Adipocyte (in vitro differentiated cells): Measurements from ENCODE around the gene ASTN2.

Source experiments
- DNase-seq: peaks from one replicate; pipeline ENCODE4 v3.0.0-alpha.2; 2015; ENCODE audit warnings: low read depth
- H3K27me3 ChIP-seq: replicated peaks from 2 replicates; pipeline ENCODE4 v1.7.0; 2013; ENCODE audit warnings: mild to moderate bottlenecking, low read length, moderate library complexity; ENCODE audit not compliant: control insufficient read depth, insufficient read depth
- H3K36me3 ChIP-seq: 2 replicates; pipeline ENCODE4 v1.7.0; 2013; ENCODE audit warnings: low read length, mild to moderate bottlenecking, moderate library complexity; ENCODE audit not compliant: control insufficient read depth, insufficient read depth, severe bottlenecking
- H3K4me1 ChIP-seq: 2 replicates; pipeline ENCODE4 v1.7.0; 2013; ENCODE audit warnings: mild to moderate bottlenecking, low read length, moderate library complexity; ENCODE audit not compliant: control insufficient read depth, insufficient read depth
- H3K4me3 ChIP-seq: 2 replicates; pipeline ENCODE4 v1.7.0; 2013; ENCODE audit warnings: mild to moderate bottlenecking, low read length, moderate library complexity
- H3K9ac ChIP-seq: 2 replicates; pipeline ENCODE4 v1.7.0; 2013; ENCODE audit warnings: mild to moderate bottlenecking, low read length, moderate library complexity
- H3K9me3 ChIP-seq: 2 replicates; pipeline ENCODE4 v1.7.0; 2013; ENCODE audit warnings: mild to moderate bottlenecking, low read length, moderate library complexity; ENCODE audit not compliant: control insufficient read depth

The ASTN2 gene, protein sequence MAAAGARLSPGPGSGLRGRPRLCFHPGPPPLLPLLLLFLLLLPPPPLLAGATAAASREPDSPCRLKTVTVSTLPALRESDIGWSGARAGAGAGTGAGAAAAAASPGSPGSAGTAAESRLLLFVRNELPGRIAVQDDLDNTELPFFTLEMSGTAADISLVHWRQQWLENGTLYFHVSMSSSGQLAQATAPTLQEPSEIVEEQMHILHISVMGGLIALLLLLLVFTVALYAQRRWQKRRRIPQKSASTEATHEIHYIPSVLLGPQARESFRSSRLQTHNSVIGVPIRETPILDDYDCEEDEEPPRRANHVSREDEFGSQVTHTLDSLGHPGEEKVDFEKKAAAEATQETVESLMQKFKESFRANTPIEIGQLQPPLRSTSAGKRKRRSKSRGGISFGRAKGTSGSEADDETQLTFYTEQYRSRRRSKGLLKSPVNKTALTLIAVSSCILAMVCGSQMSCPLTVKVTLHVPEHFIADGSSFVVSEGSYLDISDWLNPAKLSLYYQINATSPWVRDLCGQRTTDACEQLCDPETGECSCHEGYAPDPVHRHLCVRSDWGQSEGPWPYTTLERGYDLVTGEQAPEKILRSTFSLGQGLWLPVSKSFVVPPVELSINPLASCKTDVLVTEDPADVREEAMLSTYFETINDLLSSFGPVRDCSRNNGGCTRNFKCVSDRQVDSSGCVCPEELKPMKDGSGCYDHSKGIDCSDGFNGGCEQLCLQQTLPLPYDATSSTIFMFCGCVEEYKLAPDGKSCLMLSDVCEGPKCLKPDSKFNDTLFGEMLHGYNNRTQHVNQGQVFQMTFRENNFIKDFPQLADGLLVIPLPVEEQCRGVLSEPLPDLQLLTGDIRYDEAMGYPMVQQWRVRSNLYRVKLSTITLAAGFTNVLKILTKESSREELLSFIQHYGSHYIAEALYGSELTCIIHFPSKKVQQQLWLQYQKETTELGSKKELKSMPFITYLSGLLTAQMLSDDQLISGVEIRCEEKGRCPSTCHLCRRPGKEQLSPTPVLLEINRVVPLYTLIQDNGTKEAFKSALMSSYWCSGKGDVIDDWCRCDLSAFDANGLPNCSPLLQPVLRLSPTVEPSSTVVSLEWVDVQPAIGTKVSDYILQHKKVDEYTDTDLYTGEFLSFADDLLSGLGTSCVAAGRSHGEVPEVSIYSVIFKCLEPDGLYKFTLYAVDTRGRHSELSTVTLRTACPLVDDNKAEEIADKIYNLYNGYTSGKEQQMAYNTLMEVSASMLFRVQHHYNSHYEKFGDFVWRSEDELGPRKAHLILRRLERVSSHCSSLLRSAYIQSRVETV (N-terminal part only)

DNA sequence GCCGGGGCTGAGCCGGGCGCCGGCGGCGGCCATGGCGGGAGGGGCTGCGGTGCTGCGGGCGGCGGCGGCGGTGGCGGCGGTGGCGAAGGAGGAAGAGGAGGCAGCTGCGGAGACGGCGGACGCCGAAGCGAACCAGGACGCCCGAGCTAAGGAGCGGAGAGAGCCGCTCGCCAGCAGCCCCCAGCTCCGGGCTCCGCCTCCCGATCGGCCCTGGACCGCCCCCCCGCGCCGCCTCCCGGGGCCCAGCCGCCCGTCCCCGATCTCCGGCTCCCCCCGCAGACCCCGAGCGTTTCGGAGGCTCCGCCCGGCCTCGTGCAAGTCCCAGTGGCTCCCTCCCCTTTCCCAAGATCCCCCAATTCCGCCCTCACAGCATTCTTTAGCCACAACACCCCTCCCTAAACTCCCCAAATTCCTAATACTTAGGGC, at the start of gene ASTN2:
ASTN2 (minus strand) TSS at position 152 of the 426 bp plus-strand sequence; CDS start at position 33, 119 bp downstream.
- no peak for DNase-seq
- Histone ChIP-seq H3K36me3 (no peaks in the 10 kb centered on the region), H3K4me1 (peaks cover 5% of the 10 kb centered on the region), H3K9ac (no peak within 1 kb of the TSS), H3K9me3 (no peaks in the 10 kb centered on the region), H3K27me3 (peaks cover 69% of the 10 kb centered on the region), H3K4me3 (peak within 1 kb of the TSS; percentile 52)

DNA sequence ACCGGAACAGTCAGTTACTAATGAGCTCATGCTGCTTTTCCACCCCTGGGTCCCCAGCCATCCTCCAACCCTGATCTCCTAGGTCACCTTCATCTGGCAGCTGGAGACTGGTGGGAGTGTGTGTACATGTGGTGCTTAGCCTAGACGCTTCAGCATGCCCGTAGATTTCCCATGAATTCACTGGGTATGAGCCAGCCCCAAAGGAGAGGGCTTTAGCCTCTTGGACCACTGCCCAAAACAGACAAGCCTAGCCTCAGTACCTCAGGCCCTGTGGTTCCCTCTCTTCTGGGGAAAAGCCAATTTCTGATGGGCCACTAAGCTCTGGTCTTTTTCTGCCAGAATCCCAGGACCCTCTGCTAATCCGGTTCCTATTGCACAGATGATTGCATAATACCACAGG, 48.0 kb upstream of the ASTN2 start:
- Histone ChIP-seq H3K9me3 (no peaks in the 10 kb centered on the region), H3K36me3 (no peaks in the 10 kb centered on the region), H3K4me1 (no peaks in the 10 kb centered on the region), H3K9ac (no peak overlapping the region), H3K27me3 (peaks cover 4% of the 10 kb centered on the region), H3K4me3 (no peak overlapping the region)
- DNase-seq = no peak

DNA sequence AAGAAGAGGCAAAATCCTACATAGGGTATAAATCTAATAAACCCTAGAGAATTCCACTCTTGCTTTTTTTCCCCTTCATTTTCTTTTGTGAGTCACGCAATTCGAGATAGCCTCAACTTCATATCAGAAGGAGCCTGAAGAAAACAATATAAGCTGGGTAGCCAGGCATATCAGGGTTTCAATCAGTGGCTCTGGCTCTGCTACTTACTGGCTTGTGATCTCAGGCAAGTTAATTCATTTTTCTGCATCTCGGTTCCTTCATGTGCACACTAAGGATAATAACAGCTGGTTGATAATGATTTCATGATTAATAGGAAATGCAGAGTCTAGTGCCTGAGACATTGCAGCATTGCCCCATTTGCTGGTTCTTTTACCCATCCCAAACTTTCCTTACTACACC, 46.5 kb upstream of the ASTN2 start:
- Histone ChIP-seq H3K9ac (no peak overlapping the region), H3K36me3 (no peaks in the 10 kb centered on the region), H3K4me3 (no peak overlapping the region), H3K9me3 (no peaks in the 10 kb centered on the region), H3K4me1 (no peaks in the 10 kb centered on the region), H3K27me3 (peaks cover 4% of the 10 kb centered on the region)
- no peak for DNase-seq

DNA sequence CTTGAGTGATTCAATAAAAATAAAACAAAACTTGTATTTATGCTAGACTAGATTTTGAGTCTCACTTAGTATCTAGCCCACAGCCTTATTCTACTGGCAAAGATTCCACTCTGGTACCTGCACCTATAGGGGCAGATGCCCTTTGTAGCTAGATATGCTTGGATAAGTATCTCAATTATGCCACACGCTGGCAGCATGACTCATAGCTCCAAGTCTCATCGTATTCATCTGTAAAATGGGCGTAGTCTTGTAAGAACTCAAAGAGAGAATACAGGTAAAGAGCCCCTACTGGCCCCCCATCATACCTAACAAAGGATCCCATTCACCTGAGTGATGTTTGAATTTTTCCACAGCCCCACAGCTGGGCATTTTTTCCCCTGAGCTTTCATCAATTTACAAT, 45.9 kb upstream of the ASTN2 start:
- no peaks in the 10 kb centered on the region for H3K27me3 ChIP-seq
- no peaks in the 10 kb centered on the region for H3K4me1 ChIP-seq

DNA sequence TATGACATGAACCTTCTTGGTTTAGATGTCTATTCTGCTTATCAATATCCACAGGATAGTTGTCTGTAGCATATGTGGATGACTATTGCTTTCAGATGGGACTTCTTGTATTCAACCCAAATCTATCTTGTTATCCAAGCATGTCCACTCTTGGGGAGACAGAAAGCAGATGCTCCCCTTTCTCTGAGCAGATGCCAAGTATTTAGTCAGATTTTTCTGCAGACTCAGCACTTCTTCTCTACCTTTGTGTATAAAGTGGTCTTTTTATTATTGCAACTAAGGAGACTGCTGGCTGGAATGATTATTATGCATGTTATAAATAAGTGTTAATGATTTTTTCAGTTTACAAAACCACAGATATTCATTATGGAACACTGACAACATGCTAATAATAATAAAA, 45.1 kb upstream of the ASTN2 start:
- no peak overlapping the region for H3K4me3 ChIP-seq
- H3K9me3 ChIP-seq = no peaks in the 10 kb centered on the region
- no peaks in the 10 kb centered on the region for H3K4me1 ChIP-seq
- H3K27me3 ChIP-seq = no peaks in the 10 kb centered on the region
- H3K9ac ChIP-seq = no peak overlapping the region
- no peak for DNase-seq
- no peaks in the 10 kb centered on the region for H3K36me3 ChIP-seq

More for the DNA sequence above, 45.9 kb upstream of the ASTN2 start:
- H3K9me3 ChIP-seq = no peaks in the 10 kb centered on the region
- no peaks in the 10 kb centered on the region for H3K36me3 ChIP-seq
- no peak overlapping the region for H3K9ac ChIP-seq
- no peak for DNase-seq
- H3K4me3 ChIP-seq = no peak overlapping the region

DNA sequence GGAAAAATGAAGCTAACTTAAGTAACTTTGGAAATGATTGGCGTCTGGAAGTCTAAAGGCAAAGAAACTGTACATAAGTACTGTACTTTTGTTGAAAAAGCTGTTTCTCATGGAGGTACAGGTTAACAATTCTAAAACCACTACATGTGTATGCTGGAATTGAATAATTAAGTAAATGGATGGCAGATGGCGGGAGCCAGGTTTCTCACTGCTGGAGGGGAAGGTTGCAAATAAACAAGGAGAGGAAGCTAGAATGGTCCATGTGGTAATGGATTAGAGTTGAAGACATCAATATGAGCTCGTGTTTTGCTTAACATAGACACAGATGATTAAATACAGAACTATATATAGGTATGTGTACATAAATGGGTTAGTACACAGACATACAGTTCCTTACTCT, 43.2 kb upstream of the ASTN2 start:
- H3K9ac ChIP-seq = no peak overlapping the region
- H3K9me3 ChIP-seq = no peaks in the 10 kb centered on the region
- H3K36me3 ChIP-seq = no peaks in the 10 kb centered on the region
- no peaks in the 10 kb centered on the region for H3K4me1 ChIP-seq
- no peak overlapping the region for H3K4me3 ChIP-seq
- H3K27me3 ChIP-seq = no peaks in the 10 kb centered on the region
- no peak for DNase-seq

DNA sequence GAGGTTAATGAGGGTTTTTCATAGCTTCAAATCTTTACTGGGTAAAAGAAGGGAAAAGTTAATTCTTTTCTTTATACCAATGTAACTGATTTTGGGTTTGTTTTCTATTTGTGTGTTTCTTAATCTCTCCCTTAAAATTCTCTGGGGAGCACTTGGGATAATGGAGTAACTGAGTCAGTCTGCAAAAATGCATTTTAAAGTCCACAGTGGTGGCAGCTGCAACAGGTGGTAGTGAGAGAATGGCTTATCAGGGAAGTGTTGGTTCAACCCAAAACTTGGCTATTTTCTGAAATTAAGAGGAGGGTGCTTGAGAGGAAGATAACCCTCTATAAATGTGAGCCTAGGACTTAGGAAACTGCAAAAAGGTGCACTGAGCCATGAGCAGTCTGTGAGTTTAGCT, 39.9 kb upstream of the ASTN2 start:
- no peak overlapping the region for H3K9ac ChIP-seq
- no peaks in the 10 kb centered on the region for H3K4me1 ChIP-seq
- no peak overlapping the region for H3K4me3 ChIP-seq
- no peak for DNase-seq
- peaks cover 3% of the 10 kb centered on the region for H3K27me3 ChIP-seq
- no peaks in the 10 kb centered on the region for H3K9me3 ChIP-seq
- no peaks in the 10 kb centered on the region for H3K36me3 ChIP-seq

DNA sequence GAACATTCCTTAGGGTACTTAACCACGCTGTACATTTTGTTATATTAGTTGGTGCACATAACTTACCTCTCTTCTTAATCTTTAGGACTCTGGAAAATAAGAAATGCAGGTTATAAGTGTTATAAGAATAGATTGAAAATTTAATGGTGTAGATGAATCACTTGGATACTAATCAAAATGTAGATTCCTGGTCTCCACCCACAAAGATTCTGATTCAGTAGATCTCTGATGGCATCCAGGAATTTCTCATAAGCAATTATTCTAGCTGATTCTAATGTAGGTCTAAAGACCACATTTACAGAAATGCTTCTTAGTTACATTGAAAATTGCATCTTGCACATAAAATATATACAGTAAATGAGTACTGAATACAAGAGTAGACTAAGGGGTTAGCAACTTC, 38.9 kb upstream of the ASTN2 start:
- Histone ChIP-seq H3K9me3 (no peaks in the 10 kb centered on the region), H3K9ac (no peak overlapping the region), H3K4me3 (no peak overlapping the region), H3K4me1 (no peaks in the 10 kb centered on the region), H3K27me3 (peaks cover 3% of the 10 kb centered on the region), H3K36me3 (no peaks in the 10 kb centered on the region)
- DNase-seq = no peak

DNA sequence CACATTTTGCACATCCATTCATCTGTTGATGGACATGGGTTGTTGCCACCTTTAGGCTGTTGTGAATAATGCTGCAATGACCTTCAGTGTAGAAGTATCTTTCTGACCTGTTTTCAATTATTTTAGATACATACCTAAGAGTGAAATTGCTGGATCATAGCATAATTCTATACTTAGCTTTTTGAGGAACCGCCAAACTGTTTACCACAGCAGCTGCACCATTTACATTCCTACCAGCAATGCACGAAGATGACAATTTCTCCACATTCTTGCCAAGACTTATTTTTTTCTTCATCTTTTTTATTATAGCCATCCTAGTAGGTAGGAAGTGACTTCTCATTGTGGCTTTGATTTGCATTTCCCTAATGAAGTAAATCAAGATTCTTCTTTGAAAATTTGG, 36.5 kb upstream of the ASTN2 start:
- H3K4me3 ChIP-seq = no peak overlapping the region
- no peak overlapping the region for H3K9ac ChIP-seq
- H3K4me1 ChIP-seq = no peaks in the 10 kb centered on the region
- peaks cover 6% of the 10 kb centered on the region for H3K27me3 ChIP-seq
- H3K9me3 ChIP-seq = no peaks in the 10 kb centered on the region
- DNase-seq = no peak
- no peaks in the 10 kb centered on the region for H3K36me3 ChIP-seq

DNA sequence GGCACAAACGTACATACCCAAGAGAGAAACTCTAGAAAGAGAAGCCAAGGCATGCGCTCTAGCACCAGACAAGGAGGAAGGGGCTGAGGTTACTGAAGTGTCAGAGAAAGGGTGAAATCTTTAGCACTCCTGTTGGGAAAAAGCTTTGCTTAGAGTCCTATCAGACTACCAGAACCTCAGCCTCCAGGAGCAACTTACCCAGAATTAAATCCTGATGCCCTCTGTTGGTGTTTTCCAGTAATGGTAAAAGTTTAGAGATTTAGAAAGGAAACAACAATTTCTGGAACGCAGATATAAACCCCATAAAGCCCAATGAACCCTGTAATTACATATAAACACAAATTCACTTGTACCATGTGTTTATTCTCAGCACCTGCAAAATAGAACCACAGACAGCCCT, 33.2 kb upstream of the ASTN2 start:
- no peaks in the 10 kb centered on the region for H3K4me1 ChIP-seq
- DNase-seq = no peak
- no peaks in the 10 kb centered on the region for H3K36me3 ChIP-seq
- H3K27me3 ChIP-seq = peaks cover 15% of the 10 kb centered on the region
- H3K9ac ChIP-seq = no peak overlapping the region
- no peak overlapping the region for H3K4me3 ChIP-seq
- H3K9me3 ChIP-seq = no peaks in the 10 kb centered on the region

DNA sequence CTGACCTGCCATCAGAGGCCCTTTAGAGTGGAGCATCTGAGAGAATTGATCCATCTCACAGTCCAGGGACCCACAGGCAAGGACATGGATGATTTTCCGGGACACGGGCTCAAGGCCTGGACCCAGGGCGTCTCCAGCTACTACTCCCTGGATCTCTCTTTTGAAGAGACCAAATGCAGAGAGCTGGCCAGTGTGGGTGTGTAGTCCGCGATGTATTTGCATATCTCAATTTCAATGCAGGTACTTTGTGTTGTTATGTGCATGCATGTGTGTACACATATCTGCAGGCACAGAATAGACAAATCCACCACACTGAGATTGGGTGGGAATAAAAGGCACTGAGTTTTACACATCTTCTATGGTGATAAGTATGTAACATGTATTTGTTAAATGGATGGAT, 30.8 kb upstream of the ASTN2 start:
- no peaks in the 10 kb centered on the region for H3K4me1 ChIP-seq
- no peaks in the 10 kb centered on the region for H3K9me3 ChIP-seq
- no peaks in the 10 kb centered on the region for H3K36me3 ChIP-seq
- H3K27me3 ChIP-seq = peaks cover 18% of the 10 kb centered on the region
- H3K4me3 ChIP-seq = no peak overlapping the region
- DNase-seq = no peak
- no peak overlapping the region for H3K9ac ChIP-seq
